Smooth muscle cell (in vitro differentiated cells): ENCODE measurements around the gene PATJ. TPM values are rescaled to one million over a fixed set of nuclear protein-coding genes. Genes with fewer than 3 reads are reported as not detected.

Source experiments
- DNase-seq: peaks from one replicate; lab custom pipeline; 2025; ENCODE audit not compliant: unreplicated experiment; lab: John Stamatoyannopoulos, UW
- H2AFZ ChIP-seq: fragments of 200-600 bp; sonication (generic); 2 replicates; pipeline ENCODE4 v1.6.0; 2016; ENCODE audit warnings: antibody characterized with exemption, low read depth, mild to moderate bottlenecking
- H3F3A ChIP-seq: fragments of 200-600 bp; sonication (generic); 2 replicates; pipeline ENCODE4 v1.6.0; 2017; ENCODE audit warnings: antibody characterized with exemption, low read depth
- H3K27ac ChIP-seq: fragments of 200-600 bp; sonication (generic); 2 replicates; pipeline ENCODE4 v1.5.1; 2016; ENCODE audit warnings: low read depth, mild to moderate bottlenecking
- H3K27me3 ChIP-seq: fragments of 200-600 bp; sonication (generic); 2 replicates; pipeline ENCODE4 v1.6.1; 2016; ENCODE audit warnings: low read depth, mild to moderate bottlenecking
- H3K36me3 ChIP-seq: fragments of 200-600 bp; sonication (generic); 2 replicates; pipeline ENCODE4 v1.5.1; 2016; ENCODE audit warnings: low read depth
- H3K4me1 ChIP-seq: fragments of 200-600 bp; sonication (generic); 2 replicates; pipeline ENCODE4 v1.5.1; 2016; ENCODE audit warnings: low read depth
- H3K4me2 ChIP-seq: fragments of 200-600 bp; sonication (generic); 2 replicates; pipeline ENCODE4 v1.6.0; 2016; ENCODE audit warnings: mild to moderate bottlenecking
- H3K4me3 ChIP-seq: fragments of 200-600 bp; sonication (generic); 2 replicates; pipeline ENCODE4 v1.5.1; 2016; ENCODE audit warnings: mild to moderate bottlenecking
- H3K79me2 ChIP-seq: fragments of 200-600 bp; sonication (generic); 2 replicates; pipeline ENCODE4 v1.6.0; 2016; ENCODE audit warnings: low read depth, mild to moderate bottlenecking
- H3K9ac ChIP-seq: fragments of 200-600 bp; sonication (generic); 2 replicates; pipeline ENCODE4 v1.6.0; 2016; ENCODE audit warnings: low read depth
- H3K9me3 ChIP-seq: fragments of 200-600 bp; sonication (generic); replicated peaks from 2 replicates; pipeline ENCODE4 v1.5.1; 2016; ENCODE audit warnings: low read depth
- H4K20me1 ChIP-seq: fragments of 200-600 bp; sonication (generic); 2 replicates; pipeline ENCODE4 v1.6.0; 2016; ENCODE audit warnings: low read depth
- CTCF ChIP-seq: fragments of 200-600 bp; sonication (generic); IDR thresholded peaks from 2 replicates; pipeline ENCODE4 v1.5.1; 2017; ENCODE audit warnings: borderline replicate concordance, mild to moderate bottlenecking, antibody characterized with exemption; ENCODE audit not compliant: insufficient read depth, poor library complexity, severe bottlenecking
- WGBS: methylation state at CpG from one replicate; pipeline ENCODE4 v1.1.7; 2016; ENCODE audit warnings: low lambda C conversion rate; 5-methylcytosine and 5-hydroxymethylcytosine counted together
- polyA plus RNA-seq: library from polyadenylated mRNA; unstranded; fragments of >200 nt; fragmentation: Nextera tagmentation; extraction: Ambion mirVana; gene quantifications from 2 replicates; pipeline ENCODE4 v1.2.1, GENCODE V29; 2016
- total RNA-seq: library from RNA; depleted of rRNA; stranded (reverse); fragments of >200 nt; gene quantifications from 2 replicates; pipeline ENCODE4 v1.2.3, GENCODE V29; 2014

The PATJ gene
- total and polyA plus RNA-seq, 2 experiments from 2014 or later, result 3.5 to 12.3 TPM

GRCh38 chr1:62221171-62221570 is 478.9 kb downstream of the PATJ start:
- Histone ChIP-seq H2AFZ (no peak overlapping the region), H3F3A (no peaks in the 10 kb centered on the region), H3K9ac (no peak overlapping the region), H3K36me3 (no peaks in the 10 kb centered on the region), H3K4me2 (no peak overlapping the region), H3K79me2 (no peaks in the 10 kb centered on the region), H3K4me1 (no peaks in the 10 kb centered on the region), H3K4me3 (no peak overlapping the region), H3K9me3 (no peaks in the 10 kb centered on the region), H3K27me3 (no peaks in the 10 kb centered on the region), H4K20me1 (no peaks in the 10 kb centered on the region), H3K27ac (no peak overlapping the region)
- no peak for DNase-seq
- WGBS, result 100% methylated on average over 1 of the region's 1 CpG
- no peak for TF ChIP-seq CTCF

- Histone ChIP-seq H3K36me3 (no peaks in the 10 kb centered on the region), H3F3A (no peaks in the 10 kb centered on the region), H3K27ac (no peak overlapping the region), H3K4me3 (no peak overlapping the region), H3K4me1 (no peaks in the 10 kb centered on the region), H2AFZ (no peak overlapping the region), H3K27me3 (no peaks in the 10 kb centered on the region), H4K20me1 (no peaks in the 10 kb centered on the region), H3K4me2 (no peak overlapping the region), H3K9me3 (no peaks in the 10 kb centered on the region), H3K9ac (no peak overlapping the region), H3K79me2 (no peaks in the 10 kb centered on the region)
- DNase-seq, result no peak
- 96% methylated on average over 9 of the region's 9 CpGs for WGBS
- TF ChIP-seq CTCF, result no peak
Observed at GRCh38 chr1:62222321-62222720, 480.0 kb downstream of the PATJ start.

GRCh38 chr1:62224182-62224581 is 481.9 kb downstream of the PATJ start:
- WGBS, result 40% methylated on average over 2 of the region's 3 CpGs
- Histone ChIP-seq H3K9ac (no peak overlapping the region), H3K36me3 (no peaks in the 10 kb centered on the region), H3K79me2 (no peaks in the 10 kb centered on the region), H3K4me2 (no peak overlapping the region), H3K9me3 (no peaks in the 10 kb centered on the region), H4K20me1 (no peaks in the 10 kb centered on the region), H2AFZ (no peak overlapping the region), H3K27me3 (no peaks in the 10 kb centered on the region), H3K27ac (no peak overlapping the region), H3K4me1 (peaks cover 4% of the 10 kb centered on the region), H3K4me3 (no peak overlapping the region), H3F3A (no peaks in the 10 kb centered on the region)
- TF ChIP-seq CTCF, result no peak
- no peak for DNase-seq

GRCh38 chr1:62227496-62227895 is 485.2 kb downstream of the PATJ start:
- H3F3A ChIP-seq, result no peaks in the 10 kb centered on the region
- H3K4me1 ChIP-seq, result peaks cover 4% of the 10 kb centered on the region
- H3K4me3 ChIP-seq, result no peak overlapping the region
- H3K27me3 ChIP-seq, result no peaks in the 10 kb centered on the region
- no peak for TF ChIP-seq CTCF
- no peaks in the 10 kb centered on the region for H3K9me3 ChIP-seq
- H3K9ac ChIP-seq, result no peak overlapping the region
- no peak overlapping the region for H3K27ac ChIP-seq
- H4K20me1 ChIP-seq, result no peaks in the 10 kb centered on the region
- H3K36me3 ChIP-seq, result no peaks in the 10 kb centered on the region
- H3K79me2 ChIP-seq, result no peaks in the 10 kb centered on the region
- H2AFZ ChIP-seq, result no peak overlapping the region
- H3K4me2 ChIP-seq, result no peak overlapping the region
- DNase-seq, result no peak
- WGBS, result 90% methylated on average over 11 of the region's 11 CpGs
